ENCODE data around the gene KIF12. TPM values are rescaled to one million over a fixed set of nuclear protein-coding genes. Genes with fewer than 3 reads are reported as not detected.

KIF12 gene
- total RNA-seq, 1 experiment from 2014 or later: not detected

DNA sequence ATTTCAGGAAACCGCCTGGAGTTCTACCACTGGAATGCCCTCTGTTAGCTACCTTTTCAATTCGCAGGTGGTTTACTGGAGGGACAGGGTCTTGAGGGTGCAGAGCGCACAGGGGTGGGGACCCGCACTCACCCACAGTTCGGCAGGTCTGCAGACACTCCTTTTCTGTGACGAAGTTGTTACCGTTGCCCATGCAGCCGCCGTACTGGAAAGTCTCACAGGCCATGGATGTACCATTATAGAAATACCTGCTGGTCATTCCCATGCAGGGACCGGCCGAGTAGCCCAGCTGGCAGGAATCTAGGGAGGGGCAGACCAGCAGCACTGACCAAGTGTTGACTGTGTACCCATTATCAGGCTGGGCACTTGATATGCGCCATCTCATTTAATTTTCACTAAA is 37.8 kb downstream of the KIF12 start:
- no TSS peak for BruUV-seq (replicated peaks)
- Histone ChIP-seq H3K4me3 (no peak overlapping the region), H3K4me2 (no peak overlapping the region), H3K9me2 (ENCODE audit: insufficient read depth) (no peaks in the 10 kb centered on the region), H3K36me3 (ENCODE audit: low read depth) (no peaks in the 10 kb centered on the region), H3K4me1 (replicated peaks; ENCODE audit: insufficient read depth) (no peaks in the 10 kb centered on the region), H3K79me2 (ENCODE audit: low read depth) (no peaks in the 10 kb centered on the region), H3K27me3 (ENCODE audit: insufficient read depth, low read depth) (peaks cover 90% of the 10 kb centered on the region), H2AFZ (no peak overlapping the region), H3K9me3 (ENCODE audit: insufficient read depth, low read depth) (no peaks in the 10 kb centered on the region), H4K20me1 (ENCODE audit: insufficient read depth) (no peaks in the 10 kb centered on the region), H3K27ac (no peak overlapping the region), H3F3A (ENCODE audit: insufficient read depth, low read depth) (no peaks in the 10 kb centered on the region)
- intact Hi-C loops (cut with micrococcal nuclease; ENCODE audit: unreplicated experiment): no loop called here
- ChIA-PET CTCF (no interaction called here), POLR2A (ENCODE audit: unreplicated experiment) (no interaction called here)
- TF ChIP-seq EZH2 (IDR thresholded peaks at IDR 0.05; ENCODE audit: low read depth): no peak
- TF ChIP-seq, protein P1, sequence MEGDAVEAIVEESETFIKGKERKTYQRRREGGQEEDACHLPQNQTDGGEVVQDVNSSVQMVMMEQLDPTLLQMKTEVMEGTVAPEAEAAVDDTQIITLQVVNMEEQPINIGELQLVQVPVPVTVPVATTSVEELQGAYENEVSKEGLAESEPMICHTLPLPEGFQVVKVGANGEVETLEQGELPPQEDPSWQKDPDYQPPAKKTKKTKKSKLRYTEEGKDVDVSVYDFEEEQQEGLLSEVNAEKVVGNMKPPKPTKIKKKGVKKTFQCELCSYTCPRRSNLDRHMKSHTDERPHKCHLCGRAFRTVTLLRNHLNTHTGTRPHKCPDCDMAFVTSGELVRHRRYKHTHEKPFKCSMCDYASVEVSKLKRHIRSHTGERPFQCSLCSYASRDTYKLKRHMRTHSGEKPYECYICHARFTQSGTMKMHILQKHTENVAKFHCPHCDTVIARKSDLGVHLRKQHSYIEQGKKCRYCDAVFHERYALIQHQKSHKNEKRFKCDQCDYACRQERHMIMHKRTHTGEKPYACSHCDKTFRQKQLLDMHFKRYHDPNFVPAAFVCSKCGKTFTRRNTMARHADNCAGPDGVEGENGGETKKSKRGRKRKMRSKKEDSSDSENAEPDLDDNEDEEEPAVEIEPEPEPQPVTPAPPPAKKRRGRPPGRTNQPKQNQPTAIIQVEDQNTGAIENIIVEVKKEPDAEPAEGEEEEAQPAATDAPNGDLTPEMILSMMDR (conservative IDR thresholded peaks at IDR 0.05): no peak
- DNase-seq: no peak

DNA sequence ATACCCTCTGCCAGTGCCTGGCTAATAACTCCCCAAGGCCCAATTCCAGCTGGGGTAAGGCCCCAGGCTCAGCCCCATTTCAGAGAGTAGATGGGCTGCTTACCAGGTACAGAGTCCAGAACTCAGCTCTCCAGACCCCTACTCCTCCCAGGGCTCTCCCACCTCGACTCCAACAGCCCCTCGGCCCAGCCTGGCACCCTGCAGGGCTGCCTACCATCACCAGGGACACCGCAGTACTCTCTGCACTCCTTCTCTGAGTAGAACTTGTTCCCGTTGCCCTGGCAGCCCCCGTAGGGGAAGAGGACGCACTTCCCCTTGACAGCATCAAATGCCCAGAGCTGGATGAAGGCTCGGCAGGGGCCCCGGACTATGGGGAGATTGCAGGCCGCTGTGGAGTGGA is 38.4 kb downstream of the KIF12 start:
- Histone ChIP-seq H4K20me1 (ENCODE audit: insufficient read depth) (no peaks in the 10 kb centered on the region), H3K27me3 (ENCODE audit: insufficient read depth, low read depth) (peaks cover 91% of the 10 kb centered on the region), H3K4me3 (no peak overlapping the region), H3K36me3 (ENCODE audit: low read depth) (no peaks in the 10 kb centered on the region), H3K4me1 (replicated peaks; ENCODE audit: insufficient read depth) (no peaks in the 10 kb centered on the region), H3K79me2 (ENCODE audit: low read depth) (no peaks in the 10 kb centered on the region), H2AFZ (no peak overlapping the region), H3F3A (ENCODE audit: insufficient read depth, low read depth) (no peaks in the 10 kb centered on the region), H3K27ac (no peak overlapping the region), H3K9me3 (ENCODE audit: insufficient read depth, low read depth) (no peaks in the 10 kb centered on the region), H3K9me2 (ENCODE audit: insufficient read depth) (no peaks in the 10 kb centered on the region), H3K4me2 (no peak overlapping the region)
- intact Hi-C loops (cut with micrococcal nuclease; ENCODE audit: unreplicated experiment): no loop called here
- no peak for DNase-seq
- CTCF ChIA-PET: no interaction called here
- no TSS peak for BruUV-seq (replicated peaks)
- TF ChIP-seq EZH2 (IDR thresholded peaks at IDR 0.05; ENCODE audit: low read depth): no peak
- POLR2A ChIA-PET (ENCODE audit: unreplicated experiment): no interaction called here

DNA sequence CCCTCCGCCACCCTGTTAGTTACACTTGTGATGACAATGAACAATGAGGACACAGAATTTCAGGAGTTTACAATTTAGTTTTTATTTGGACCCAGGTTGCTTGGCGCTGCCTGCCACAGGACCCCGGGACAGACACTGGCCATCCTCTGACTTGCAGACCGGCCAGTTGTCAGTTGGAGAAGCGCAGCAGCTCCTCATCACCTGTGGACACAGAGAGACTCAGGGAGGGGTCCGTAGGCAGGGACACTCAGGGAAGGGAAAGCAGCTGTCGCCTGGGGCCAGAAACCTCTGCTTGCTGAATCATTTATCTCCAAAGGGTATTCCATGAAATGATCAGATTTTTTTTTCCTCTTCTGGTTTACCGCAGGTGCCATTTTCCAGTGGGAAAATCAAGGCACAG is 39.0 kb downstream of the KIF12 start:
- Histone ChIP-seq H3K36me3 (ENCODE audit: low read depth) (no peaks in the 10 kb centered on the region), H2AFZ (no peak overlapping the region), H3K4me3 (no peak overlapping the region), H3K4me1 (replicated peaks; ENCODE audit: insufficient read depth) (no peaks in the 10 kb centered on the region), H4K20me1 (ENCODE audit: insufficient read depth) (no peaks in the 10 kb centered on the region), H3K79me2 (ENCODE audit: low read depth) (no peaks in the 10 kb centered on the region), H3F3A (ENCODE audit: insufficient read depth, low read depth) (no peaks in the 10 kb centered on the region), H3K4me2 (no peak overlapping the region), H3K27me3 (ENCODE audit: insufficient read depth, low read depth) (peaks cover 94% of the 10 kb centered on the region), H3K9me2 (ENCODE audit: insufficient read depth) (no peaks in the 10 kb centered on the region), H3K9me3 (ENCODE audit: insufficient read depth, low read depth) (no peaks in the 10 kb centered on the region), H3K27ac (no peak overlapping the region)
- intact Hi-C loops (cut with micrococcal nuclease; ENCODE audit: unreplicated experiment): no loop called here
- TF ChIP-seq, protein P1 (conservative IDR thresholded peaks at IDR 0.05): no peak
- TF ChIP-seq EZH2 (IDR thresholded peaks at IDR 0.05; ENCODE audit: low read depth): no peak
- no TSS peak for BruUV-seq (replicated peaks)
- ChIA-PET POLR2A (ENCODE audit: unreplicated experiment) (no interaction called here), CTCF (no interaction called here)
- no peak for DNase-seq

DNA sequence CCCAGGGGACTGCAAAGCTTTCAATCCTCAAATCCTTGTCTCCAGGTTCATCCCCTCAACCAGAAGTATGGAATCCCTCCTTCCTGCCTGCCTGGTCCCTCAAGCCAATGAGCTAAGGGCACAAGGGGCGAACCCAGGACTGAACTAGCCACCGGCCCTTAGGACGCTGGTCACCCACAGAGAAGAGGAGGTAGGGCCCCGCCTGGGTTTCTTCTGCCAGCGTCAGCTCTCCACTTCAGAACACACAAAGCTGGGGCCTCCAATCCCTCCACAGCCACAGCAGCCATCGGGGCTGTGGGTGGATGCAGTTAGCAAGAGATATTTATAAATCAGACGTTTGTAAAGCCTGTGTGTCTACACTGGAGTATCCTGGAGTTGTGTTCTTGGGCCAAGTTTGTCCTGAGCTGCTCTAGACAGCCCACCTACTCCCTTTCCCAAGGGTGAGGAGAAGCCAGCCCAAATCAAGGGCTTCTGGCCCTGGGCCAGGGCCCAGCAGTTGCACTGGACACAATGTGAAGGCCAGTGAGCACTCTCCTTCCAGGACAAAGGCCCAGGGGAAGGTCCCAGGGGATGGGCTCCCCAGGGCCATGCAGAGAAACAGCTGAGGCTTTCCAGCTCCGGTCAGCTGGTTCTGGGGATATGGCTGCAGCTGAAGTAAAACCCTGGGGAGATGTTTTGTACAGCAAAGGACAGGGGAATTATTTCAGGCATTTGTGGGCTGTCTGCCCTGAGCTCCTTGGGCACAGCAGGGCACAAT is 39.9 kb downstream of the KIF12 start:
- H3K27me3 ChIP-seq (ENCODE audit: insufficient read depth, low read depth): peaks cover 93% of the 10 kb centered on the region
- no peak for DNase-seq
- H2AFZ ChIP-seq: no peak overlapping the region
- H3K4me3 ChIP-seq: no peak overlapping the region
- no peak overlapping the region for H3K27ac ChIP-seq
- no TSS peak for BruUV-seq (replicated peaks)
- TF ChIP-seq, protein P1 (conservative IDR thresholded peaks at IDR 0.05): no peak
- no peak for TF ChIP-seq EZH2 (IDR thresholded peaks at IDR 0.05; ENCODE audit: low read depth)
- no peaks in the 10 kb centered on the region for H3K79me2 ChIP-seq (ENCODE audit: low read depth)
- no peaks in the 10 kb centered on the region for H4K20me1 ChIP-seq (ENCODE audit: insufficient read depth)
- H3F3A ChIP-seq (ENCODE audit: insufficient read depth, low read depth): no peaks in the 10 kb centered on the region
- intact Hi-C loops (cut with micrococcal nuclease; ENCODE audit: unreplicated experiment): no loop called here
- no peaks in the 10 kb centered on the region for H3K9me3 ChIP-seq (ENCODE audit: insufficient read depth, low read depth)
- H3K9me2 ChIP-seq (ENCODE audit: insufficient read depth): no peaks in the 10 kb centered on the region
- no peaks in the 10 kb centered on the region for H3K36me3 ChIP-seq (ENCODE audit: low read depth)
- no peaks in the 10 kb centered on the region for H3K4me1 ChIP-seq (replicated peaks; ENCODE audit: insufficient read depth)
- ChIA-PET CTCF (no interaction called here), POLR2A (ENCODE audit: unreplicated experiment) (no interaction called here)
- no peak overlapping the region for H3K4me2 ChIP-seq

Data from PC-9 (cell line).